GM18502 (cell line): Measurements from ENCODE around the gene CA9.

Experiments used
- ATAC-seq: cut with Tn5 transposase; IDR thresholded peaks from one replicate; pipeline ENCODE4 v1.9.1; 2021; ENCODE audit warnings: mild to moderate bottlenecking; ENCODE audit not compliant: unreplicated experiment, poor library complexity

CA9 gene

GRCh38 chr9:35650341-35651158 lies 23.2 kb upstream of the CA9 start, which contains the start of gene SIT1:
TSS of gene SIT1 (minus strand) at chr9:35650931. CDS start at chr9:35650853, 78 bp downstream.
- ATAC-seq = no peak

GRCh38 chr9:35651956-35652828 lies 21.5 kb upstream of the CA9 start:
- no peak for ATAC-seq

GRCh38 chr9:35652829-35653209 lies 20.9 kb upstream of the CA9 start:
- no peak for ATAC-seq

GRCh38 chr9:35653611-35654010 lies 20.1 kb upstream of the CA9 start:
- ATAC-seq = no peak

GRCh38 chr9:35656348-35656747 lies 17.4 kb upstream of the CA9 start:
- ATAC-seq = no peak

- ATAC-seq = no peak
Observed at GRCh38 chr9:35656831-35657545, 16.7 kb upstream of the CA9 start.

GRCh38 chr9:35657546-35658136 lies 16.1 kb upstream of the CA9 start, which contains the start of gene RMRP:
TSS of gene RMRP (minus strand) at chr9:35658019.
- ATAC-seq = peak; percentile 84

GRCh38 chr9:35658137-35658967 lies 15.4 kb upstream of the CA9 start, which contains the start of gene CCDC107:
TSS of gene CCDC107 (plus strand) at chr9:35658292. CDS start at chr9:35658380, 88 bp downstream.
- ATAC-seq = peak; percentile 67

- peak; percentile 1 for ATAC-seq
Observed at GRCh38 chr9:35658968-35659220, 14.8 kb upstream of the CA9 start.

- no peak for ATAC-seq
Observed at GRCh38 chr9:35659340-35659739, 14.4 kb upstream of the CA9 start.

GRCh38 chr9:35660966-35661415 lies 12.7 kb upstream of the CA9 start:
- no peak for ATAC-seq

- ATAC-seq = no peak
Observed at GRCh38 chr9:35661756-35662350, 11.9 kb upstream of the CA9 start.

- ATAC-seq = no peak
Observed at GRCh38 chr9:35662437-35662836, 11.3 kb upstream of the CA9 start.

- peak; percentile 79 for ATAC-seq
Observed at GRCh38 chr9:35664531-35665470, 8.9 kb upstream of the CA9 start, which contains the start of gene ARHGEF39. TSS of gene ARHGEF39 (minus strand) at chr9:35665195. CDS start at chr9:35665169, 26 bp downstream.

GRCh38 chr9:35665471-35665818 lies 8.3 kb upstream of the CA9 start:
- ATAC-seq = no peak

GRCh38 chr9:35666045-35666444 lies 7.7 kb upstream of the CA9 start:
- ATAC-seq = no peak

- ATAC-seq = no peak
Observed at GRCh38 chr9:35666549-35666948, 7.2 kb upstream of the CA9 start.

GRCh38 chr9:35667939-35668338 lies 5.8 kb upstream of the CA9 start:
- ATAC-seq = no peak
